Esophagus muscularis mucosa (tissue), 3 donors: ENCODE measurements around the gene C4orf54.

ENCODE experiments used
- EP300 ChIP-seq: sonication (generic); formaldehyde crosslinking; IDR thresholded peaks from one replicate; pipeline ENCODE4 v1.6.1; 2017; ENCODE audit warnings: antibody characterized with exemption
- TF ChIP-seq, protein P1 (sequence below), 3 experiments: fragments of 200-600 bp in 2 of 3; fragments of 450-650 bp in 1 of 3; sonication (generic) in 2 of 3; IDR thresholded peaks; one replicate each; pipeline ENCODE4 v1.5.1; 2017 to 2019; ENCODE audit warnings: antibody characterized with exemption in 3 of 3, mild to moderate bottlenecking in 2 of 3, moderate library complexity in 1 of 3

DNA sequence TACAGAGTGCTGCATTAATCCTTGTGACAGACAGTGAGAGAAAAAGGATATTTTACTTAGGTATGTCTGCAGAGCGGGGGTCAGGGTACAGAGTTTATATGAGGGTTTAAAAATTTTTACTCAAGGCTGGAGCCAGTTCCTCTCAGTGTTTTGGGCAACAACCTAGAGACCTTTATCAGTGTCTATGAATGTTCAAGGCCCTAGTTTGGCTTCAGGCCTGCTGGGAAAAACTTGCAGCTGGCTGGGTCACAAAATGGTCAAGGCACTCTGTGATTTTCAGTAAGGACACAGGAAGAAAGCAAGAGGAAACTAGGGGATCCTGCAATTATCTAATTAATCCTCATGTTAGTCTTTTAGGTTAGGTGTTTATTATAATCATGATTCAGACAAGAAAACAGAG lies 10.8 kb upstream of the C4orf54 start:
- TF ChIP-seq EP300 = no peak
- TF ChIP-seq, protein P1, sequence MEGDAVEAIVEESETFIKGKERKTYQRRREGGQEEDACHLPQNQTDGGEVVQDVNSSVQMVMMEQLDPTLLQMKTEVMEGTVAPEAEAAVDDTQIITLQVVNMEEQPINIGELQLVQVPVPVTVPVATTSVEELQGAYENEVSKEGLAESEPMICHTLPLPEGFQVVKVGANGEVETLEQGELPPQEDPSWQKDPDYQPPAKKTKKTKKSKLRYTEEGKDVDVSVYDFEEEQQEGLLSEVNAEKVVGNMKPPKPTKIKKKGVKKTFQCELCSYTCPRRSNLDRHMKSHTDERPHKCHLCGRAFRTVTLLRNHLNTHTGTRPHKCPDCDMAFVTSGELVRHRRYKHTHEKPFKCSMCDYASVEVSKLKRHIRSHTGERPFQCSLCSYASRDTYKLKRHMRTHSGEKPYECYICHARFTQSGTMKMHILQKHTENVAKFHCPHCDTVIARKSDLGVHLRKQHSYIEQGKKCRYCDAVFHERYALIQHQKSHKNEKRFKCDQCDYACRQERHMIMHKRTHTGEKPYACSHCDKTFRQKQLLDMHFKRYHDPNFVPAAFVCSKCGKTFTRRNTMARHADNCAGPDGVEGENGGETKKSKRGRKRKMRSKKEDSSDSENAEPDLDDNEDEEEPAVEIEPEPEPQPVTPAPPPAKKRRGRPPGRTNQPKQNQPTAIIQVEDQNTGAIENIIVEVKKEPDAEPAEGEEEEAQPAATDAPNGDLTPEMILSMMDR (IDR thresholded peaks at IDR 0.05) = no peak
